ENCODE data around the gene NPAS3. TPM values are rescaled to one million over a fixed set of nuclear protein-coding genes. Genes with fewer than 3 reads are reported as not detected.

NPAS3 gene
- total and polyA plus RNA-seq, 2 of the 13 experiments (the other 11 are each of a cell fraction or from before 2014, with no cell fraction given): not detected

DNA sequence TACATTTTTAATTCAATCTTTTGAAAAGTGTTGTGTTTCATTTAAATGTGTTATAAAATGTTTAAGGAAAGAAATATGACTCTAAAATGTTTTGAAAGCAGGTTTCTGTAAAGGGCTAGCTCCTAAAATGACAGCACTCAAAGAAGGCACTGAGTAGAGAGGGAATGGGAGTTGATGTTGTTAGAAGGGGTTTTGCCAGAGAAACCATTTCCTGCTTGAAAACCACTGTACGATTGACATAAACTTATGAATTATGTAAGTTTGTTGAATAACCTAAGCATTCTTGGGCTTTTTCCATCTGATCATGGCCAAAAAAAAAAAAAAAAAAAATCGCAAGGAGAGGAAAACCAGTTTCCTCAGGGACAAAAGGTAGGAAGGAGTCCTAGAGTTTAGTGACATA lies 778.2 kb downstream of the NPAS3 start (continued):
- TF ChIP-seq TSC22D2 (CRISPR knock-in tag; IDR thresholded peaks at IDR 0.05; ENCODE audit: borderline replicate concordance) (no peak), NR2F6 (IDR thresholded peaks at IDR 0.05) (no peak), NR2F6 (CRISPR knock-in tag; IDR thresholded peaks at IDR 0.05) (no peak)

GRCh38 chr14:33717866-33718265 lies 779.2 kb downstream of the NPAS3 start:
- intact Hi-C loops (cut with micrococcal nuclease; ENCODE audit: unreplicated experiment) (no loop called here), in situ Hi-C loops (cut with HindIII; ENCODE audit: extremely low pct_ligation_motif_present, low pct_unique_long_range_greater_than_20kb) (no loop called here)

More at GRCh38 chr14:33717866-33718265, 779.2 kb downstream of the NPAS3 start:
- ATAC-seq (no peak), FAIRE-seq (no peak), DNase-seq (ENCODE audit: low spot score) (no peak)
- H3K4me1 ChIP-seq (ENCODE audit: insufficient read depth, low read length): no peaks in the 10 kb centered on the region
- 28% methylated on average over 4 of the region's 4 CpGs for WGBS (ENCODE audit: low lambda C conversion rate)
- no peaks in the 10 kb centered on the region for H3K79me2 ChIP-seq (ENCODE audit: insufficient read depth, low read length)
- no peak overlapping the region for H3K4me2 ChIP-seq (ENCODE audit: low read depth, low read length)
- H3K27ac ChIP-seq (ENCODE audit: extremely low read length, insufficient read depth, low read length): no peak overlapping the region
- POLR2A ChIA-PET: no interaction called here
- no peak overlapping the region for H3K9ac ChIP-seq (ENCODE audit: insufficient read depth, low read depth, low read length)
- no peak for TF ChIP-seq HES4 (CRISPR knock-in tag; IDR thresholded peaks at IDR 0.05; ENCODE audit: borderline replicate concordance)
- TF ChIP-seq, protein P1, sequence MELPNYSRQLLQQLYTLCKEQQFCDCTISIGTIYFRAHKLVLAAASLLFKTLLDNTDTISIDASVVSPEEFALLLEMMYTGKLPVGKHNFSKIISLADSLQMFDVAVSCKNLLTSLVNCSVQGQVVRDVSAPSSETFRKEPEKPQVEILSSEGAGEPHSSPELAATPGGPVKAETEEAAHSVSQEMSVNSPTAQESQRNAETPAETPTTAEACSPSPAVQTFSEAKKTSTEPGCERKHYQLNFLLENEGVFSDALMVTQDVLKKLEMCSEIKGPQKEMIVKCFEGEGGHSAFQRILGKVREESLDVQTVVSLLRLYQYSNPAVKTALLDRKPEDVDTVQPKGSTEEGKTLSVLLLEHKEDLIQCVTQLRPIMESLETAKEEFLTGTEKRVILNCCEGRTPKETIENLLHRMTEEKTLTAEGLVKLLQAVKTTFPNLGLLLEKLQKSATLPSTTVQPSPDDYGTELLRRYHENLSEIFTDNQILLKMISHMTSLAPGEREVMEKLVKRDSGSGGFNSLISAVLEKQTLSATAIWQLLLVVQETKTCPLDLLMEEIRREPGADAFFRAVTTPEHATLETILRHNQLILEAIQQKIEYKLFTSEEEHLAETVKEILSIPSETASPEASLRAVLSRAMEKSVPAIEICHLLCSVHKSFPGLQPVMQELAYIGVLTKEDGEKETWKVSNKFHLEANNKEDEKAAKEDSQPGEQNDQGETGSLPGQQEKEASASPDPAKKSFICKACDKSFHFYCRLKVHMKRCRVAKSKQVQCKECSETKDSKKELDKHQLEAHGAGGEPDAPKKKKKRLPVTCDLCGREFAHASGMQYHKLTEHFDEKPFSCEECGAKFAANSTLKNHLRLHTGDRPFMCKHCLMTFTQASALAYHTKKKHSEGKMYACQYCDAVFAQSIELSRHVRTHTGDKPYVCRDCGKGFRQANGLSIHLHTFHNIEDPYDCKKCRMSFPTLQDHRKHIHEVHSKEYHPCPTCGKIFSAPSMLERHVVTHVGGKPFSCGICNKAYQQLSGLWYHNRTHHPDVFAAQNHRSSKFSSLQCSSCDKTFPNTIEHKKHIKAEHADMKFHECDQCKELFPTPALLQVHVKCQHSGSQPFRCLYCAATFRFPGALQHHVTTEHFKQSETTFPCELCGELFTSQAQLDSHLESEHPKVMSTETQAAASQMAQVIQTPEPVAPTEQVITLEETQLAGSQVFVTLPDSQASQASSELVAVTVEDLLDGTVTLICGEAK (IDR thresholded peaks at IDR 0.05): 0 out of 2 replicates have a peak, but pooled peaks have one; percentile 14
- TF ChIP-seq, protein P1 (CRISPR knock-in tag; IDR thresholded peaks at IDR 0.05): no peak
- no peak overlapping the region for H2AFZ ChIP-seq (ENCODE audit: low read length)
- CTCF ChIA-PET (ENCODE audit: low intra/inter-chr PET ratio, low total read pairs): no interaction called here
- H3K27me3 ChIP-seq (ENCODE audit: control insufficient read depth in 1 of 2, insufficient read depth in 2 of 2, low read length in 2 of 2): no peaks in the 10 kb centered on the region
- H4K20me1 ChIP-seq (ENCODE audit: insufficient read depth, low read length): no peaks in the 10 kb centered on the region
- H3K9me3 ChIP-seq (ENCODE audit: low read length): no peaks in the 10 kb centered on the region
- BruUV-seq (replicated peaks): no TSS peak
- no peak overlapping the region for H3K4me3 ChIP-seq (replicated peaks in 1 of 3; ENCODE audit: insufficient read depth in 1 of 3, low read depth in 2 of 3, low read length in 3 of 3)
- no peaks in the 10 kb centered on the region for H3K36me3 ChIP-seq (replicated peaks in 1 of 2; ENCODE audit: control insufficient read depth in 1 of 2, insufficient read depth in 2 of 2, low read length in 2 of 2)

Data from HepG2 (cell line).